Nephron (organoid): Measurements from ENCODE around the gene DSCAM.

Experiments used
- H3K27ac Mint-ChIP-seq, 3 experiments: 2 replicates each; pipeline ENCODE4 v1.8.0; 2020; ENCODE audit warnings: mixed read lengths in 3 of 3, mild to moderate bottlenecking in 2 of 3, moderate library complexity in 1 of 3
- H3K27me3 Mint-ChIP-seq: 2 replicates; pipeline ENCODE4 v1.8.0; 2021; ENCODE audit warnings: low read depth, mild to moderate bottlenecking, moderate library complexity, mixed read lengths
- H3K36me3 Mint-ChIP-seq: 2 replicates; pipeline ENCODE4 v1.8.0; 2020; ENCODE audit warnings: low read depth, mixed read lengths
- H3K4me1 Mint-ChIP-seq: 2 replicates; pipeline ENCODE4 v1.8.0; 2020; ENCODE audit warnings: mixed read lengths
- H3K4me3 Mint-ChIP-seq, 3 experiments: 2 replicates each; pipeline ENCODE4 v1.8.0; 2020; ENCODE audit warnings: mild to moderate bottlenecking in 3 of 3, mixed read lengths in 3 of 3, moderate library complexity in 2 of 3
- H3K9me3 Mint-ChIP-seq: 2 replicates; pipeline ENCODE4 v1.8.0; 2020; ENCODE audit warnings: mixed read lengths
- CTCF ChIP-seq, 3 experiments: fragments of 200-600 bp; sonication (generic); IDR thresholded peaks; one replicate each; pipeline ENCODE4 v1.5.0; 2021; ENCODE audit warnings: antibody characterized with exemption in 3 of 3; ENCODE audit not compliant: unreplicated experiment in 3 of 3

DSCAM gene

GRCh38 chr21:40355076-40355475, 491.9 kb downstream of the DSCAM start:
- peaks cover 3% of the 10 kb centered on the region for H3K9me3 Mint-ChIP-seq
- no peaks in the 10 kb centered on the region for H3K27me3 Mint-ChIP-seq
- H3K36me3 Mint-ChIP-seq = no peaks in the 10 kb centered on the region
- H3K4me1 Mint-ChIP-seq = no peaks in the 10 kb centered on the region
- no peak overlapping the region for H3K4me3 Mint-ChIP-seq
- no peak overlapping the region for H3K27ac Mint-ChIP-seq
- no peak for TF ChIP-seq CTCF (IDR thresholded peaks at IDR 0.05; ENCODE audit: unreplicated experiment in 3 of 3)

GRCh38 chr21:40351006-40351405, 496.0 kb downstream of the DSCAM start:
- no peak for TF ChIP-seq CTCF (IDR thresholded peaks at IDR 0.05; ENCODE audit: unreplicated experiment in 3 of 3)
- H3K27ac Mint-ChIP-seq = no peak overlapping the region
- peaks cover 3% of the 10 kb centered on the region for H3K9me3 Mint-ChIP-seq
- H3K27me3 Mint-ChIP-seq = no peaks in the 10 kb centered on the region
- no peaks in the 10 kb centered on the region for H3K4me1 Mint-ChIP-seq
- H3K4me3 Mint-ChIP-seq = no peak overlapping the region
- H3K36me3 Mint-ChIP-seq = no peaks in the 10 kb centered on the region

- Mint-ChIP-seq H3K27me3 (no peaks in the 10 kb centered on the region), H3K4me1 (no peaks in the 10 kb centered on the region), H3K9me3 (peaks cover 3% of the 10 kb centered on the region), H3K36me3 (no peaks in the 10 kb centered on the region), H3K27ac (no peak overlapping the region), H3K4me3 (no peak overlapping the region)
- no peak for TF ChIP-seq CTCF (IDR thresholded peaks at IDR 0.05; ENCODE audit: unreplicated experiment in 3 of 3)
Observed at GRCh38 chr21:40349591-40349990, 497.4 kb downstream of the DSCAM start.

GRCh38 chr21:40345711-40346321, 501.1 kb downstream of the DSCAM start:
- Mint-ChIP-seq H3K9me3 (peaks cover 3% of the 10 kb centered on the region), H3K27ac (no peak overlapping the region), H3K4me3 (no peak overlapping the region), H3K27me3 (no peaks in the 10 kb centered on the region), H3K4me1 (no peaks in the 10 kb centered on the region), H3K36me3 (no peaks in the 10 kb centered on the region)
- TF ChIP-seq CTCF (IDR thresholded peaks at IDR 0.05; ENCODE audit: unreplicated experiment in 3 of 3) = no peak

GRCh38 chr21:40340357-40340756, 506.6 kb downstream of the DSCAM start:
- Mint-ChIP-seq H3K9me3 (no peaks in the 10 kb centered on the region), H3K4me1 (no peaks in the 10 kb centered on the region), H3K27ac (no peak overlapping the region), H3K4me3 (no peak overlapping the region), H3K27me3 (no peaks in the 10 kb centered on the region), H3K36me3 (no peaks in the 10 kb centered on the region)
- no peak for TF ChIP-seq CTCF (IDR thresholded peaks at IDR 0.05; ENCODE audit: unreplicated experiment in 3 of 3)

- H3K4me3 Mint-ChIP-seq = no peak overlapping the region
- no peaks in the 10 kb centered on the region for H3K4me1 Mint-ChIP-seq
- H3K27ac Mint-ChIP-seq = no peak overlapping the region
- H3K27me3 Mint-ChIP-seq = no peaks in the 10 kb centered on the region
- no peaks in the 10 kb centered on the region for H3K9me3 Mint-ChIP-seq
- no peaks in the 10 kb centered on the region for H3K36me3 Mint-ChIP-seq
- no peak for TF ChIP-seq CTCF (IDR thresholded peaks at IDR 0.05; ENCODE audit: unreplicated experiment in 3 of 3)
Observed at GRCh38 chr21:40339050-40339449, 507.9 kb downstream of the DSCAM start.
